ENCODE results near the gene DNAJC5. TPM values are rescaled to one million over a fixed set of nuclear protein-coding genes. Genes with fewer than 3 reads are reported as not detected.
"Not testable (repeated sequence)": the region's sequence is repeated elsewhere in the genome, so short reads cannot be mapped to it uniquely, and the experiment has no call there.

The DNAJC5 gene
- total RNA-seq, 1 donor from 2014 or later, result 42.3 TPM

DNA sequence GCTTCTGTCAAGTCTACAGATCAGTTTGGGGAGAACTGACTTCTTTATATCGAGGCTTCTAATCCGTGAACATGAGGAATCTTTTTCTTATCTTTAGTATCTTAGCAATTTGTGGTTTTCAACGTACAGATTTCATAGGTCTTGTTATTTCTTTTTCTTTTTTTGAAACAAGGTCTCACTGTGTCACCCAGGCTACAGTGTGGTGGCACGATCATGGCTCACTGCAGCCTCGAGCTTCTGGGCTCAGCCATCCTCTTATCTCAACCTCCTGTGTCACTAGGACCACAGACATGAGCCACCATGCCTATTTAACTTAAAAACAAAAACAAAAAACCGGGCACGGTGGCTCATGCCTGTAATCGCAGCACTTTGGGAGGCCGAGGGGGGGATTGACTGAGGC, 29.3 kb downstream of the DNAJC5 start:
- DNase-seq, result no peak
- Mint-ChIP-seq H3K4me3 (no peak overlapping the region), H3K9me3 (no peaks in the 10 kb centered on the region), H3K27ac (no peak overlapping the region), H3K4me1 (peaks cover 15% of the 10 kb centered on the region), H3K36me3 (ENCODE audit: low read depth) (peaks cover 28% of the 10 kb centered on the region), H3K27me3 (no peaks in the 10 kb centered on the region)
- intact Hi-C loops (cut with micrococcal nuclease), result no loop called here

DNA sequence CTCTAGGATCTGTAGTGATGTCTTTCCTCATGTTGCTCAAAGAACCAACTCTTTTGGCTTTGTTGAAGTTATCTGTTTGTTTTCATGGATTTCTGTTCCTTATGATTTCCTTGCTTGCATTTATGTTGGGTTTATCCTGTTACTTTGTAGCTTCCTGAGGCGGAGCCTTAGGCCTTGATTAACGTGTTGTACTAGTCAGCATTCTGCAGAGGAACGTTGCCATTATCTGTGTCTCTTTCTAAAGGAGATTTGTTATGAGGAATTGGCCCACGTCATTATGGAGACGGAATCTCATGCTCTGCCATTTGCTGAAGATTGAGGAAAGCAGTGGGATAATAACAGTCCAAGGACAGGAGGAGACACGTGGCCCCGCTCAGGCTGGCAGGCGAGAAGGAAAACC, 31.4 kb downstream of the DNAJC5 start:
- no peak overlapping the region for H3K27ac Mint-ChIP-seq
- H3K36me3 Mint-ChIP-seq (ENCODE audit: low read depth), result peaks cover 37% of the 10 kb centered on the region
- H3K9me3 Mint-ChIP-seq, result no peaks in the 10 kb centered on the region
- intact Hi-C loops (cut with micrococcal nuclease), result no loop called here
- no peak for DNase-seq
- H3K4me1 Mint-ChIP-seq, result peaks cover 15% of the 10 kb centered on the region
- H3K27me3 Mint-ChIP-seq, result no peaks in the 10 kb centered on the region
- no peak overlapping the region for H3K4me3 Mint-ChIP-seq

DNA sequence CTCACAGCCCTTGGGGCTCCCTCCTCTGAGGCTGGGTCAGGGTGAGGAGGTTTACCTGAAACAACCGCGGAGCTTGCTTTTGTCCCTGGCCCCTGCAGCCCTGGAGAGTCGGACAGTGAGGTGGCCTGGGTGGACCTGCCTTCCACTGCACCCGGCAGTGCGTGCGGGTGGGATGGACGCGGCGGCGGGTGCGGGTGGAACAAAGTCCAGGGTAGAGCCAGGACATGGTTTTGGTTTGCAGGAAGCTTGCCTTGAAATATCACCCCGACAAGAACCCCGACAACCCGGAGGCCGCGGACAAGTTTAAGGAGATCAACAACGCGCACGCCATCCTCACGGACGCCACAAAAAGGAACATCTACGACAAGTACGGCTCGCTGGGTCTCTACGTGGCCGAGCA, 34.1 kb downstream of the DNAJC5 start:
- intact Hi-C loops (cut with micrococcal nuclease), result no loop called here
- DNase-seq, result no peak
- no peaks in the 10 kb centered on the region for H3K9me3 Mint-ChIP-seq
- H3K4me1 Mint-ChIP-seq, result peaks cover 12% of the 10 kb centered on the region
- H3K27me3 Mint-ChIP-seq, result no peaks in the 10 kb centered on the region
- H3K27ac Mint-ChIP-seq, result no peak overlapping the region
- peaks cover 46% of the 10 kb centered on the region for H3K36me3 Mint-ChIP-seq (ENCODE audit: low read depth)
- no peak overlapping the region for H3K4me3 Mint-ChIP-seq

DNA sequence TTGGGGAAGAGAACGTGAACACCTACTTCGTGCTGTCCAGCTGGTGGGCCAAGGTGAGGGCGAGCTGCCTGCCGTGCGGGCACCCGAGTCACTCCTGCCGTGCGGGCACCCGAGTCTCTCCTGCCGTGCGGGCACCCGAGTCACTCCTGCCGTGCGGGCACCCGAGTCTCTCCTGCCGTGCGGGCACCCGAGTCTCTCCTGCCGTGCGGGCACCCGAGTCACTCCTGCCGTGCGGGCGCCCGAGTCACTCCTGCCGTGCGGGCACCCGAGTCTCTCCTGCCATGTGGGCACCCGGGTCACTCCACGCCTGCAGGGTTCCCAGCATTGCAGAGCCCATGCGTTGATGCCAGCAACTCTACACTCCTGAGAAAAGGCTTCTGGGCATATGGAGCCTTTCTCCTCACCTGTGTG, 34.6 kb downstream of the DNAJC5 start:
- intact Hi-C loops (cut with micrococcal nuclease); DNase-seq; H3K27ac Mint-ChIP-seq; H3K9me3 Mint-ChIP-seq; H3K4me3 Mint-ChIP-seq; H3K27me3 Mint-ChIP-seq: not testable (repeated sequence)
- Mint-ChIP-seq H3K4me1 (peaks cover 11% of the 10 kb centered on the region), H3K36me3 (ENCODE audit: low read depth) (peaks cover 47% of the 10 kb centered on the region)

DNA sequence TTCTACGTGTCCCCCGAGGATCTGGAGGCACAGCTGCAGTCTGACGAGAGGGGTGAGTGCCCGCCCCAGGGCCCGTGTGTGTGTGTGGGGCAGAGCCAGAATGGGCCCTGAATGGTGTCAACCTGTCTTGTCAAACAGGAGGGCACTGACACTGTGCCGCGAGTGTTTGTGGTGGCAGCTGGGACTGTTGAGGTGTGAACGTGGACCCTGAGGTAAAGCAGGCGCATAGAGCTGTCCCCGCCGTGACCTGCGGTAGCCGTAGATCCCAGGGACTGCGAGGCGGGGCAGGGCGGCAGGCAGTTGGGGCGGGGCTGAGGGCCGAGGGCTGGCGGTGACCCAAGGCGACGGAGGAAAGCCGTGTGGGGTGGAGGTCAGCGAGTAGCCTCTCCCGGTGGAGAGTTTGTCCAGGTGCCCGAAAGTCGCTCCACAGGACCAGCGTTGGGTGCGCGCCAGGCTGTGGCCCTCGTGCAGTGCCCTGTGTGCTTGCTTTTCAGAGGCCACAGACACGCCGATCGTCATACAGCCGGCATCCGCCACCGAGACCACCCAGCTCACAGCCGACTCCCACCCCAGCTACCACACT, 36.1 kb downstream of the DNAJC5 start:
- Mint-ChIP-seq H3K4me3 (no peak overlapping the region), H3K36me3 (ENCODE audit: low read depth) (peaks cover 56% of the 10 kb centered on the region), H3K9me3 (no peaks in the 10 kb centered on the region), H3K4me1 (peaks cover 3% of the 10 kb centered on the region), H3K27me3 (no peaks in the 10 kb centered on the region), H3K27ac (no peak overlapping the region)
- intact Hi-C loops (cut with micrococcal nuclease), result no loop called here
- DNase-seq, result no peak

DNA sequence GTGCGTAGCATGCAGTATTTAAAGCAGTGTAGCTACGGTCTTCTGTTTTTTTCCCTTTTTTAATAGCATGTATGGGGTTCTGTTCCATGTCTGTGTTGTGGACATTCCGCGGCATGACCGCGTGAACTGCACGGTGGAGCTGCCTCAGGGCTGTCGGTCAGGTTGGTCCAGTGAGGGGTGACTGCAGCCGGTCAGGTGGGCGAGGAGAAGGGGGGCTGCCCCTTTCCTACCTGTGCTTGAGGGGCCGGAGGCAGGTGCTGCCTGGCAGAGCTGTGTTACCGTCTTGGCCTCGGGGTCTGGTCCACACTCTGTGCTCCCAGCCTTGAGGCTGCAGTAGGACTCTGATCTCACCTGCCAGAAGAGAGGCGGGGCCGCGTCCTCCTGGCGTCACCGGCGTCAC, 36.8 kb downstream of the DNAJC5 start:
- Mint-ChIP-seq H3K4me1 (no peaks in the 10 kb centered on the region), H3K27ac (no peak overlapping the region), H3K27me3 (no peaks in the 10 kb centered on the region), H3K36me3 (ENCODE audit: low read depth) (peaks cover 59% of the 10 kb centered on the region), H3K4me3 (no peak overlapping the region), H3K9me3 (no peaks in the 10 kb centered on the region)
- intact Hi-C loops (cut with micrococcal nuclease), result no loop called here
- no peak for DNase-seq

DNA sequence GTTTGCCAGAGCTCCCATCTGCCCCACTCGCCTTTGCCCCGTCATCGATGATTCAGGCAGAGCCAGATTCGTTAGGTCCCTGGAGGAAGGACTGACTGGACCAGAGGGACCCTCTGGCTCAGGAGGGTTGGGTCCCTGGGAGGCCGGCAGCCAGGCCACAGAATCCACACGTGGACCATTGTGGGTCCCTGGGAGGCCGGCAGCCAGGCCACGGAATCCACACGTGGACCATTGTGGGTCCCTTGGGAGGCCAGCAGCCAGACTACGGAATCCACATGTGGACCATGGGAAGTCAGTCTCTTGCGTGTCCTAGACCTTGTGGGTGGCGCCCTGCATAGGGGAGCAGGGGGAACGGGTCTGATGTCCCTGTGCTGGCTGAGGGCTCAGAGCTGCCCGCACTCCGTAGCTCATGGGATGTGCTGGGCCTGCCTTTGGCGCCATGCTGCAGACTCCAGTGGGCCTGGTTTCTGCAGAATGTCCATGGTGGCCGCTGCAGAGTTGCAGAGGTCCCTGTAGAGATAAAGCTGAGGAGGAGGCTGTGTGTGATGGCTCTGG, 37.8 kb downstream of the DNAJC5 start:
- no peak overlapping the region for H3K4me3 Mint-ChIP-seq
- H3K36me3 Mint-ChIP-seq (ENCODE audit: low read depth), result peaks cover 57% of the 10 kb centered on the region
- H3K9me3 Mint-ChIP-seq, result no peaks in the 10 kb centered on the region
- DNase-seq, result no peak
- no peaks in the 10 kb centered on the region for H3K4me1 Mint-ChIP-seq
- H3K27me3 Mint-ChIP-seq, result no peaks in the 10 kb centered on the region
- intact Hi-C loops (cut with micrococcal nuclease), result no loop called here
- H3K27ac Mint-ChIP-seq, result no peak overlapping the region

DNA sequence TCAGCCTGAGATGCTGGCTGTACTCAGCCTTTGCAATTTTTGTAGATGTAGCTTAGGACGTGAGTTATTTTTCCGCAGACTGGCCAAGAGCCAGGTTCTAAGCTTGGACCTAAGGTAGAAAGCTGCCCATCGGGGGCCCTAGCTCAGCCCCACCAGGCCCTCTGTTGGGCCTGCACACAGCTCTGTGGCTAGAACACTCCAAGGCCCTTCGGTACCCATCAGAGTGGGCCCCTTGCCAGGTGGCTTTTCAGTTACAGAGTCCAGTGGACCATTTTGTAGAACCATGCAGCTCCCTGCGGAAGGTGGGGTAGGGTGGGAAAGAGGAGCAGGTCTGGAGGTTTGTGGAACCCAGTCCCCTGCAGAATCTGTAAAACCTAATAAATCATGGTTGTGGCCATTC, 38.7 kb downstream of the DNAJC5 start:
- no peak for DNase-seq
- intact Hi-C loops (cut with micrococcal nuclease), result no loop called here
- Mint-ChIP-seq H3K27ac (no peak overlapping the region), H3K9me3 (no peaks in the 10 kb centered on the region), H3K4me1 (no peaks in the 10 kb centered on the region), H3K36me3 (ENCODE audit: low read depth) (peaks cover 51% of the 10 kb centered on the region), H3K27me3 (no peaks in the 10 kb centered on the region), H3K4me3 (no peak overlapping the region)

DNA sequence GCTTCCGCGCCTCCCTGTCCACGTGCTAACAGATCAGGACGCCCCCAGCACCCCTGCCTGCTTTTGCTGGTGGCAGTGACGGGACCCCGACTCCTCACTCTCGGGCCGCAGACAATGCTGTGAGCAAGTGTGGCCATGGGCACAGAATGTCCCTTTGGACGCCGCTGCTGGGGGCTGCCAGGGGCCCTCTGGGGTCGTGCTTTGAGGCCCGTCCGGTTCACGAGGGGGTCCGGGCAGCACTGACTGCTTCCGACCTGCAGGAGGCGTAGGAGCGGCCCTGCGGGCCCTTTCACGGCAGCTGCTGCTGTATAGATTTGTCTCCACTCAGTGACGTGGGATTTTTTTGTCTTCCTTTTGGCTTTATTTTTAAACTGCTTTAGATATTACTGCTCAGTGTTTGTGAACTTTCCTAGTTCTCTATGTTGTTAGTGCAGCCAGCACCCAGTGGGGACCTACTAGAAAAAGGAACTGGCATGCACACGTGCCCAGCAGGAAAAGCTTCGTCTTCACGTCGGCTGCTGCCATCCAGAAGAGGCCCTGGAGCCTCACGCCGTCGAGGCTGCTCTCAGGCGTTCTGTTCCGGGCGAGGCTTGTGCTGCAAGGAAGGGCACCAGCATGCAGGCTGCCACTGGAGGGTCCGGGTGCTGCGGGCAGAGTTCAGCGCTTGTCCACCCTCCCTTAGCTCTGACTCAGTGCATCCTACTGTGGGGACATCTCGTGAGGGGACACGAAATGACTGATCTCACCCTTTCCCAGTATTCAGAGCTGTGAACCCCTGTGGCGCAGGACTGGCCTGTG, 39.5 kb downstream of the DNAJC5 start:
- Mint-ChIP-seq H3K4me3 (no peak overlapping the region), H3K27me3 (no peaks in the 10 kb centered on the region), H3K4me1 (no peaks in the 10 kb centered on the region), H3K36me3 (ENCODE audit: low read depth) (peaks cover 47% of the 10 kb centered on the region), H3K27ac (no peak overlapping the region), H3K9me3 (no peaks in the 10 kb centered on the region)
- DNase-seq, result no peak
- intact Hi-C loops (cut with micrococcal nuclease), result no loop called here

DNA sequence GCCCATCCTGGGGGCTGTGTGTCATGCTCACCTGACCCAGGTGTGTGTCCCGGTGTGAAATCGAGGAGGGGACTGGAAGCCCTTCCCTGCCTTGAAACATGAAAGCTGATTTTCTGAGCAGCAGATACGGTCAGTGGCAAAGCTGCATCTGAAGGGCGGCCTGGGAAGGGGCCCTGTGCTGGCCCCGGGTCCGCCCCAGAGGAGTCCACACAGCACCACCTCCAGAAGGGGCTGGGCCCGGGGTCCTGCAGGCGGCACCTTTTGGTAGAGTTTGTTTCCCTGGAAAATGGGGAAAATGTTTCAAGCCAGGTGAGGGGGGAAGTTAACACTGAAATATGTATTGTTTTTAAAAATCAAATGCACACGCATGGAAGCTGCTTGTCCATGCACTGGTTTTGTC, 40.5 kb downstream of the DNAJC5 start:
- Mint-ChIP-seq H3K4me1 (no peaks in the 10 kb centered on the region), H3K4me3 (no peak overlapping the region), H3K9me3 (no peaks in the 10 kb centered on the region), H3K27me3 (no peaks in the 10 kb centered on the region), H3K36me3 (ENCODE audit: low read depth) (peaks cover 46% of the 10 kb centered on the region), H3K27ac (no peak overlapping the region)
- DNase-seq, result no peak
- intact Hi-C loops (cut with micrococcal nuclease), result no loop called here

DNA sequence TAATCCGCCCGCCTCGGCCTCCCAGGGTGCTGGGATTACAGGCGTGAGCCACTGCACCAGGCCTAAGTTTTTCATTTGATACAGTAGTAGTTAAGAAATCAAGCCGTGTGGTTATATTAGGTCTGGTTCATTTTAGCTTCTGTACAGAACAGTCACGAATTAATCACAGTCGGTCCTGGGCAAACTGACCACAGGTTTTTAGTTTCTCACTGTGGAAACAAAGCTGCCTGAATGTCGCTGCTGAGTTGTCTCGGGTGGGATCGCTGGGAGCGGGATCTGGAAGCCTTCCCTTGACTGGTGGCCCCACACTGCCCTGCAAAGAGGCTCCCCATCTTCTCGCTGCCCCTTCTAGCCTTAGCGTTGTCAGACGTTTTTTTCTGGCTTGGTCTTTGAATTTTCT, 42.7 kb downstream of the DNAJC5 start:
- intact Hi-C loops (cut with micrococcal nuclease), result loop anchor here (2.0 kb wide), 1 partner anchor 41 kb away; no protein-coding TSS in a partner anchor
- no peak overlapping the region for H3K27ac Mint-ChIP-seq
- no peaks in the 10 kb centered on the region for H3K9me3 Mint-ChIP-seq
- no peak for DNase-seq
- no peaks in the 10 kb centered on the region for H3K27me3 Mint-ChIP-seq
- peaks cover 8% of the 10 kb centered on the region for H3K4me1 Mint-ChIP-seq
- H3K4me3 Mint-ChIP-seq, result no peak overlapping the region
- H3K36me3 Mint-ChIP-seq (ENCODE audit: low read depth), result peaks cover 33% of the 10 kb centered on the region

DNA sequence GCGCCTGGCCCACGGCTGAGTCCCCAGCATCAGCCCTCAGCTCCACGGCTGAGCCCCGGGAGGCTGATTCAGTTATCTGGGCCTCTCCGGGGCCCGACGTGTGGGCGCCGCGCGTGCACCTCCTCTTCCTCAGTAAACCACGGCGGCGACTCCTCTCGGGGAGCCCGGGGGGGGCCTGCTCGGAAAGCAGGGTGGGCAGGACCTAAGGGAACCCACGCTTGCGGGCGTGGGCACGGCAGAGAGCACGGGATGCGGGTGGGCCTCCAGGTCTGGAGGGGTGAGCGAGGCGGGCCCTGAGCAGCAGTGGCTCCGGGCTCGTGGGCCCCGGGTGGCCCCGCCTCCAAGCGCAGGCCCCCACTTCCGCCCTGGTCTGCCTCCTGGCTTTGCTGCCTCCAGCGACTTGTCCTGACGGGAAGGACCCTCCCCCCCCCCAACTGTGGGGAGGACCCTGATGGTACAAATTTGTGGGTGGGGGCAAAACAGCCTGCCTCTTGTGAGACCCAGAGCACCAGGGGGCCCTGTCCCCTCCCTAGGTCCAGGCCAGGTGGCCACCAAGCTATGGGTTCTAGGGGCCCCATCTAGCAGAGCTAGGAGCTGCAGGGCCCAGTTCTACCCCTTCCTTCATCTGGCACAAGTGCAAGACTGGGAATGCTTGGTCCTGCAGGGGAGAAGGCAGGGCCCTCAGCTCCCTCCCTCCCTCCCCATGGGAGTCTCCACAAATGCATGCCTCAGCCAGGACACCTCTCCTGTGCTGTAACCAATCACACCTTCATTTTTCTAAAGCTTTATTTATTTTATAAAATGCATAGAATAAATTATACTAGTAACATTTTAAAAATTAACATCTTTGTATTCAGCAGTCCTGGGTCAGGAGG, 44.4 kb downstream of the DNAJC5 start:
- no peak overlapping the region for H3K27ac Mint-ChIP-seq
- no peak overlapping the region for H3K4me3 Mint-ChIP-seq
- no peaks in the 10 kb centered on the region for H3K9me3 Mint-ChIP-seq
- no peak for DNase-seq
- H3K4me1 Mint-ChIP-seq, result peaks cover 8% of the 10 kb centered on the region
- H3K27me3 Mint-ChIP-seq, result no peaks in the 10 kb centered on the region
- H3K36me3 Mint-ChIP-seq (ENCODE audit: low read depth), result peaks cover 35% of the 10 kb centered on the region
- intact Hi-C loops (cut with micrococcal nuclease), result no loop called here

DNA sequence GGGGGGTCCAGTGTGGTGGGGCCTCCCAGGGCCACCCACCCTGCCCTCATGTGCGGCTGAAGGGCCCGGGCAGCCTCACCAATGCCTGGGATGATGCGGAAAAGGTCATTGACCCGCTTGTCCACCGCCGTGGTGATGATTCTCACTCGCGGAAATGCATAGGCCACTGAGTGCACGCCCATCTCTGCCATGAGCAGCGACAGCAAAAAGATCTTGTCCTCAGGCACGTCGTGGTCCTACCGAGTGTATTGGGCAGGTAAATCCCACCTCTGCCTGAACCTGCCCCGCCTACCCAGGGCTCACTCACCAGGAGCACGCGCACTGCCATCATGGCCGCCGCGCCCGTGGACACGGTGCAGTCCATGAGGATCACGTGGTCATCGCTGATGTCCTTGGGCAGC, 45.1 kb downstream of the DNAJC5 start:
- Mint-ChIP-seq H3K4me1 (peaks cover 8% of the 10 kb centered on the region), H3K36me3 (ENCODE audit: low read depth) (peaks cover 32% of the 10 kb centered on the region), H3K27me3 (no peaks in the 10 kb centered on the region), H3K9me3 (no peaks in the 10 kb centered on the region), H3K27ac (no peak overlapping the region), H3K4me3 (no peak overlapping the region)
- intact Hi-C loops (cut with micrococcal nuclease), result no loop called here
- DNase-seq, result no peak

All from activated CD4-positive, alpha-beta T cell treated with anti-CD3 and anti-CD28 coated beads, Interleukin-2, amount 10 ng/mL, durations not matched to agents 24 days and 14 days (primary cell).